ENCODE measurements around the gene BUD31.

Gene BUD31

DNA sequence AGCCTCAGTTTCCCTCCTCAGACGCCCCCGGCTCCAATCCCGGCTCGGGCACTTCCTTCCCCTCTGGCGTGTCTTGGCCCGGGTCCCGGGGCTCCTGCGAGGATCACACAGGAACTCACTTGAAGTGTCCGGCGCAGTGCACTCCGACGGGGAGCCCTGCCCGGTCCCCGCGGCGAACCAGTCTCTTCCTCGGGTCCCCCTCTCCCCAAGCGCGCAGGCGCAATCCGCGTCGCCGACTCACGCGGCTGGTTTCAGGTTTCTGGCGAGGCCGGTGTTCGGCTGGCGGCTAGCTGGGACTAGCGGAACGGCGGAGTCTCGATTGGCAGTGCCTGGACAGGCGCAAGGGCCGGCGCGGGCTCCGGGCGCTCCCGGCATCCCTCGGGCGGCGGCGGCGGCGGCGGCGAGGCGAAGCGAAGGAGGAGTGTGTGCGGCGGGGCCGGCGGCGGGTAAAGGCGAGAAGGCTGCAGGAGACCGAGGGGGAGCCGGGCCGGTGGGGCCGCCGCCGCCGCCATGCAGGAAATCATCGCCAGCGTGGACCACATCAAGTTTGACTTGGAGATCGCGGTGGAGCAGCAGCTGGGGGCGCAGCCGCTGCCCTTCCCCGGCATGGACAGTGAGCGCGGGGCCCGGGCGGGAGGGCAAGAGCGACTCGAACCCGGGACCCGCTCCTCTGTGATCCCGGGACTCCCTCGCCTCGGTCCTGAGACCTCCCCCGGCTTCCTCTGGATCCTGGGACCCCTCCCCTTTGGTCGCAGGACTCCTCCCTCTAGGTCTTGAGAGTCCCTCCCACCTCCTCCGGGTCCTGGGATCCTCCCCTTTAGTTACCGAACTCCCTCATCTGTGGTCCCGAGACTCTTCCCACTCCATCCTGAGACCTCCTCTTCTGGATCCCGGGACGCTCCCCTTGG, 30.1 kb downstream of the BUD31 start, which contains the start of the genes CPSF4 and PTCD1:
TSS of gene CPSF4 (plus strand) at position 371 of the 908 bp plus-strand sequence. CDS start at position 511, 140 bp downstream.
TSS of gene PTCD1 (minus strand) at position 226 of the 908 bp plus-strand sequence. CDS start 3,556 bp downstream, outside the sequence.
- peak; percentile 70 for FAIRE-seq

DNA sequence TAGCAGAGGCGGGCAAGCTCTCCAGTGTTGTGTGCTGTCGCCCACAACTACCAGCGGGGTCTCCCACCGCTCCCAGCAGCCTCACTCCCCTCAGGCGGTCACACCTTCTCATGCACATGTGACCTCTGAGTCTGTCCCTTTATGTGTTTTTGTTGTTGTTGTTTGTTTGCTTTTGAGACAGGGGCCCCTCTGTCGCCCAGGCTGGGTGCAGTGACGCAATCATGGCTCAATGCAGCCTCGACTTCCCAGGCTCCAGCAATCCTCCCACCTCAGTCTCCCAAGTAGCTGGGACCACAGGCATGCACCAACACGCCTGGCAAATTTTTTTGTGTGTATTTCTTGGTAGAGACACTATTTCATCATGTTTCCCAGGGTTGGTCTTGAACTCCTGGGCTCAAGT, 31.4 kb downstream of the BUD31 start:
- FAIRE-seq = no peak

DNA sequence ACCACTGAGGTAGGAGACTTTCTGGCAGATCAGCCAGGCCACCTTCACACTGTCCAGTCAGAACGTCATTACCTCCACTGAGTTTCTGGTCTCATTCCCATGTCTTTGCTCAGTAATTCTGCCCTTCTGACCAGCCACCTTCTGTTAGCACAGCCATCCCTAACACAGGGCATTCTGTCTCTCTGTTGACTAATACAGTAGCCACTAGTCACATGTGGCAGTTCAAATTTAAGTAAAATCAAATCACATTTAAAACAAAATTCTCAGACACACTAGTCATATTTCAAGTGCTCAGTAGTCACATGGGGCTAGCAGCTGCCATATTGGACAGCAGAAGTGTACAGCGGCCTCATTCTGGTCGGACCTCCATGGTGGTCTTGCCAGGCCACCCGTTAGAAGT, 37.3 kb downstream of the BUD31 start:
- FAIRE-seq = no peak

DNA sequence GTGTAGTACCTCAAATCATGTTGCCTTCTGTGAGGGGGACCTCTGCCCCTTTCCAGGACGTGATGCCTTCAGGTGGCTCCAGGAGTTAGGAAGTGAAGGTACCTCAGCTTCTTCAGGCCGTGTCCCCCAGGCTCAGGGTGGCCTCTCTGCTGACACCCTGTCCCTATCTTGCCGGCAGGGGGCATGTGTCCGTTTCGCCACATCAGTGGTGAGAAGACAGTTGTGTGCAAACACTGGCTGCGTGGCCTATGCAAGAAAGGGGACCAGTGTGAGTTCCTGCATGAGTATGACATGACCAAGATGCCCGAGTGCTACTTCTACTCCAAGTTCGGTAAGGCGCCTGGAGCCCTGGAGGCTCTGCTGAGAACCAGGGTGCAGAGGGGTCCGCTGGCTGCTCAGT, 39.2 kb downstream of the BUD31 start:
- FAIRE-seq = no peak

DNA sequence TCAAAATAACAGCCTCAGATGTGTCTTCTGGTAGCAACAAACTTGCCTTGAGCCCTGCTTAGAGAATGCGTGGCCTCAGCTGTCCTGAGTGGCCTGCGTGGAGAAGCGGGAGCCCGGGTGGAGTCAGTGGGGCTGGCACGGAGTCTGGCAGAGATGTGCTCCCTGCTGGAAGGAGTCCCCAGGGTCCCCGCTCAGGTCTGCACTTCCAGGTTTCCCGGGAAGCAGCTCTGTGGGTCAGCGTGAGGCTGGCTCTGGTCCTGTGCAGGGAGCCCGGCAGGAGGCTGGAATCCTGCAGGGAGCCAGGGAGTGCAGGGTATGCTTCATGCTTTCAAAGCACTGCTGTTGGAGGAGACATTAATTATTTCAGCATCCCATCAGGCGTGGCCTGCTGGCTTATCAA, 40.1 kb downstream of the BUD31 start:
- FAIRE-seq = no peak

DNA sequence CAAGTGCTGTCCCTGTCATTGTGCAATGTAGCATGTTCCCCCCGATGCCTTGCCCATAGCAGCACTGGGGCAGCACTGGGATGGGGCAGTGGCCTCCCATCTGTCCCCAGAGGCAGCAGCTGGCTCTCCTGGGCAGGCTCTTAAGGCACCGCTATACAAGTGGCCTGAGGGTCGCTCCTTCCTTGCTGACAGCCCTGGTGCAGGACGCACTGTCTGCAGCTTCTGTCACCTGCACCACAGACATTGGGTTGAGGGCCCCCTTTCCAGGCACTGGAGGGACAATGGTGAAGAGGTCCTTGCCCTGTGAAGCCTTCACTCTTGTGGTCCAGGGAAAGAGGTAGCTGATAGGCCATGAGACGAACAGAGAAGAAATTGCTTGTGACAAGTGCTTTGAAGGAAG, 40.6 kb downstream of the BUD31 start:
- FAIRE-seq = no peak

DNA sequence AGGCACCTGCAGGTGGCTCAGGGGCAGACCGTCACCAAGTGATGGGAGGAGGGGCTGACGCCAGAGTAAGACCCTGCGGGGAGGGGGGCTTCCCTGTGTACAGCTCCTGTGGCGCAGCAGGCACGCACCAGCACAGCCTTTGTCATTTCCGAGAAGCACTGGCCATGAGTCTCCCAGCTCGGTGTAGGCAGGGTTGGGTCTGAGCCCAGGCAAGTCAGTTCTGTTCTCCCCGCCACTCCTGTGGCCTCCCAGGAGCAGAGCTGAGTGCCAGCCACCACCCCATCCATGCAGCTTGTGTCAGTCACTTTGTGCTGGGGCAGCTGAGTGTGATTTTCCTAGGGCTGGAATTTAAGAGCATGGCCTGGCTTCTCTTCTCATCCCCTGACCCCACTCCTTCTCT, 43.2 kb downstream of the BUD31 start:
- FAIRE-seq = no peak

DNA sequence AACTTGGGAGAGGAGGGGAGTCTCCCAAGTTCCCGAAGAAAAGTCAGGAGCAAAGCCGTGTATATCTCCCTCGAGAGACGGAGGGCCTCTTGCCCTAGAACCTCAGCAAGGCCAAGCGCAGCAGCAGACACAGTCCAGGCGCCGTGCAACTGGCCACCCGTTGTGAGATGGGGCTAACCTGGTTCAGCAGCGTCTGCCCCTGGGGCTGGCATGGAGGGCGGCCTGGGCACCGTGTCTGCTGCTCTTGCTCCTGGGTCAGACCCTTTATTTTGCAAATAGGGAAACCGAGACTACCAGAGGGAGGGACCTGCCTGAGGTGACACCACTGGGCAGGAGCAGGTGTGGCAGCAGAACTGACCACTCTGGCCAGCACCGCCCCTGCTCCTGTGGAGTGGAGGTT, 43.8 kb downstream of the BUD31 start:
- FAIRE-seq = no peak

DNA sequence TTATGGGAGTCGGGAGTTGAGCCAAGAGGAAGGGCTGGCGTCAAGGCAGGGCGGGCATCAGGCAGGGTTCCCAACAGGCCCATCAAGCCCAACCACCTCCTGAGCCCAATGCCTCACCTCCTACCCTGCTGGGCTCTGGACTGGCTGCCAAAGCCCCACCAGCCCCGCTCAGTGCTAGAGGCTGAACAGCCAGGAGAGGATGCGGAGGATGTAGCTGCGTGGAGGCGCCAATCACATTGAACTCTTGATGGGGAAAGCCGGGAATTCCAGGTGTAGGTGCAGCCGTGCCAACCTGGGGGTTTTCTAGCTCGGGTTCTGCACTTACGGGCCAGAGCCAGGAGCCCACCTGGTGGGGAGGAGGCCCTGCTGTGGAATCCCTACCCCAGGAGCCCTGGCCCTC, 44.3 kb downstream of the BUD31 start:
- no peak for FAIRE-seq

DNA sequence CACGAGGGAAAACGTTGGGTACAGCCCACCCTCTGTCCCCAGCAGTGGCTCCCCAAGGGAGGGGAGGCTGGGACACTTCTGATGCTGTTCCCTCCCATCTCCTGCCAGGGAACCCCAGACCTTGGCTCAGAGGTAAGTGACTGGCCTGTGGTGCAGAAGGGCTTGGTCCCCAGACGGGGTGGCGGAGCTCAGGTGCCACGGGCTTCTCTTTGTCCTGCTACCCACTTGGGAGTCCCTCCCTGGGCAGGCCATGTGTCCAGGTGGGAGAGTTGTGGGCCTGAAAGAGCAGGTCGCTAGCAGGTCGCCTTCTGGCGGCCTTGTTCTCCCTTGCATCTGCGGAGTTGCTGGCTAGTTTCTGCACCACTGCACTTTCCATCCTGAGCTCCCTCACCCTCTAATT, 47.1 kb downstream of the BUD31 start:
- no peak for FAIRE-seq

DNA sequence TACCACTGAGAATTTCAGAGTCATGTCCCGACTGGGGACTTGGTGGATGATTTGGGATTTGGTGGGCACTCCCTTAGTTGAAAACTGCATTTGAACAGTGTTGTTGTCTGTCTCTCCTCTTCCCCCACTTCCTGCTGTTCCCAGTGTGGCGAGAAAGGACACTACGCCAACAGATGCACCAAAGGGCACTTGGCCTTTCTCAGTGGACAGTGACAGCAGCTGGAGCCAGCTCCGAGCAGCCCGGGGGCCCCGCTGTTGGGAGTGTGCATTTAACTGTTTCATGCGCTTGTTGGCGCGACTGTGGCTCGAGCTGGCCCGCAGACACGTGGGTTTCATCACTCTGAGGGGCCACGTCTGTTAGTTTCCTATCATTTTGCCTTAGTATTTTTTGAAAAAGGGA, 47.5 kb downstream of the BUD31 start:
- FAIRE-seq = no peak

DNA sequence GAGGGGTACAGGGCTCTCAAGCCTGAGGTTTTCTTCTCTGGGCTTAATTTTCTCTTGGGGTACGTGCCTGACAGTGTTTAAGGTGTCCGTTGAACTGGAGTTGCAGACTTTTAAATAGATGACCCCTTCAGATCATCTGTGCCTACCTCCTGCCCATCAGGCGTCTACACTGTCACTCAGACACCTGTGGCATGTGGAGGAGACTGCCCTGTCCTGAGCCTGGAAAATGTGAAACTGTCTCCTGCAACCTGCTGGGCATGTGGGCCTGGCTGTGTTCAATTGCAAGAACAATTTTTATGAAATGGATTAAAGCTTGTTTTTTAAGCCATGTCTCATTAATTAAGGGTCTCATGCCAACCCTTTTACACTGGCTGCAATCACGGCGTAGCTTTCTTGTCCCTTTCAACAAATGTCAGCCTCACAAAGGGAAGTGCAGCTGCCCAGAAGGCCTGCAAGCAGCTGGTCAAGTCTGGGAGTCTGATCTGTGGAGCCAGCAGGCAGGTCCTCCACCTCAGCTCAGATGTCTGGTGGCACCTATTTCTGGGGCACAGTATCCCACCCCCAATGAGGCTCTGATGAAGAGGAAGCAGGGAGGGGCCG, 48.4 kb downstream of the BUD31 start:
- no peak for FAIRE-seq

DNA sequence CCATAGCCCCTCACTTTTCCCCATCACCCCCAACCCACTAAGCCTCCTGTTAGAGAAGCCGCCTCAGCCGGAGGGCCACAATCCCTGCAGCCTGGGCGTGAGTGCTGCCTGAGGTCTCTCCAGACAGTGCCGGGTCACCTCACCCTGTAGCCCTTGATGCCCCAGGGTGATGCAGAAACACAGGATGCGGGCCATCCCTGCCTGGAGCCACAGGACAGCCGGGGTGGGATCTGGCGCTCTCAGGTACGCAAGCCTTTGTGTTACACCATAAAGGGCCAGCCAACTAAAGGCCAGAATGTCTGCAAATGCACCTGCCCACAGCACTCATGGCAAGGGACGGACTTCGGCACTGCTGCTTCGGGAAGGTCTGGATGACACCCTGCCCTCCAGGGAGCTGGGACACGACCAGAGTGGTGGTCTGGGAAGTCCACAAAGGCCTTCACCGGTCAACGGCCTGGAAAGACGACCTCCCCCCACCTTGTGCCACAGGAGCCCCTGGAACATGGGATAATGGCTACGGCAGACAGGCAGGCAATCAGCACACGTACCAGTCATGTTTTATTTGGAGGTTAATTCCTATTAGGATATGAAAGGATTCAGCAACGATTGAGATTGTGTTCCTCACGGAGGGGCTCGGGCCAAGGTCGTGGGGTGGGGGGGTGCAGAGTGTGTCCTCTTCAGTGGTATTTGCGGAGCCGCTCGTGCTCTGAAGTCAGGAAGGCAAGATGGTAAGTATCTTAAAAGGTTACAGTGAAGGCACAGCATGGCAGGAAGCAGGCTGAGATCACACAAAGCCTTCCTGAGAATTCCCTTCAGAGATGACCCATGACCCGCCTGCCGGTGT, 49.1 kb downstream of the BUD31 start:
- FAIRE-seq = no peak

DNA sequence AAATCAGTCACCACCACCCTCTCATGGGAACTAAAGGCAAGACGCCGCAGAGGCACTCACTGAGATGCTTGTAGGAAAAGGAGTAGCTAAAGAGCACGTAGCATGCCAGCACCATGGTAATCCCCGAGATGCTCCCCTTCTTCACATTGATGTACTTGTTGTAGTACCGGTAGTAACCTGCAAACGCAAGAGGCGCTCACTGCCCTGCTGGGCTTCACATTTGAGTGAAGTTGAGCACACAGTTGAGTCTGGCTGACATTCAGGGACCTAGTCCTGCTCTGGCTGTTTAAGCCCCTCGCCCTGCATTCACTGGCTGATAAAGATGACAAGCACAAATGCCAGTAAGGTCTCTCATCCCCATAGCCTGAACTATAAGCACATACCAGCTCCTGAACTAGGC, 50.3 kb downstream of the BUD31 start:
- FAIRE-seq = no peak

DNA sequence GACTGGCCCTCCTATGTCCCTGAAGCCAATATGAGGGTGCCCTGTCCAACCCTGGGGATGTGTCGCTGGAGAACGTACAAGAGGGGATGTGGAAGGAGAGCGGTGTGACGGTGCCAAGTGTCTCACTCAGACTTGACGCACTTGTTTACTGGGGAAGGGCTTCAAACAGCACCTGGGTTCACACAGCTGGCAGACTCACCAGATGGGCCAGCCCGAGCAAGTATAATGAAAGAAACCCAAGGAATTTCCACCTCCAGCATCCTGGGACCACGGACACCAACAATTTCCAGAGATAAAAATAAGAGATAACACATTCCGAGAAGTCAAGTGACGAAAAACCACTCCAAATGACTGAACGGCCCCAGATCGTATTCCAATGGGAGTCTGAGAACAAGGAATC, 51.9 kb downstream of the BUD31 start:
- FAIRE-seq = no peak

DNA sequence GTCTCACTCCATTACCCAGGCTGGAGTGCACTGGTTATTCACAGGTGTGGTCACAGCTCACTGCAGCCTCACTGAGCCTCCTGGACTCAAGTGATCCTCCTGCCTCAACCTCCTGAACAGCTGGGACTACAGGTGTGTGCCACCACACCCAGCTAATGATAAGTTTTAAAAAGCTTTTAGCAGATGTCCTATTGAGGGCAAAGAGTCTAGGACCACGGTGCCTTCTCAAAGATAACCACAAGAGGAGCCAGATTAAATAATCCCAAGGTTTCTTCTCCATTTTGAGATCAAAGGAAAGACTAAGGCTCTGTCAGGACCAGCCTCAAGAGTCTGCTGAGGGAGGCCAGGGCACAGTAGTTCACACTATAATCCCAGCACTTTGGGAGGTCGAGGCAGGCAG, 52.5 kb downstream of the BUD31 start:
- FAIRE-seq = no peak

DNA sequence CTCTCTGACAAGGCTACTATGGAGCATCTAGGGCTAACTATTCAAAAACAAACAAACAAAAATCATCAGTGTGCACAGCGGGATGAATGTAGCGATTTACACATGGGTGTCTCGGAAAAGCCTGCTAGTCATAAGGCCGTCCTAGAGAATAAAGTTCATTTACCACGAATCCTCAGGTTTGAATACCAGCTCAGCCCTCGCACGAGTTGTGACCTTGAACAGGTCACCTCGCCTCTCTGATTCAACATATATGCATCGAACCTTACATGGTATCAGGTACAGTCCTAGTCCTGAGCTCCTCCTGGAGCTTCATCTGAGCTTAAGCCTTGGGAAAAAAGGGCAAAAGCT, 56.6 kb downstream of the BUD31 start:
- FAIRE-seq = no peak

DNA sequence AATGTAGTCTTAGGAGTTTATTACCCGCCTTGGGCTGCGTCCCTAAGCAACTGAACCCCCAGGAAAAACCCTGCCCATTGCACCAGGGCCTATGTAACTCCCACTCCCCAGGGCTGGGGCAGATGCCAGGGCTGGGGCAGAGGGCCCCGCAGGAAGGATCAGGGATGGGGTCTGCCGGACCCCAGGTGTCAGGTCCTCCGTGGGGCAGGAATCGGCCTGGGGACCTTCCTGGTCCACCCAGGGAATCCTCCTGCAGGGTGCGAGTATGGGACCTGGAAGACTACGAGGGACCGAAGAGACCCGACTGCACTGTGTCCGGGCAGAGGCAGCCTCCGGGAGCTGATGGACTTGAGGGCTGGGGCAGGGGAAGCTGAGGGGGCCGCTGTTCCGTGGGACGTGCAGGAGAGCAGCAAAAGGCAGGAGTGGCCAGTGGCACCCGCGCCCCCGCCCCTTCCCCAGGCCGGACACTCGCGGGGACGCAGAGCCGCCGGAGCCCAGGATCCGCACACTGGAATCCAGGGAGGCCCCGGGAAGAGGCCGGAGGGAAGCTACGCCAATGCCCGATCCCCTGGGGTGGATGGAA, 59.7 kb downstream of the BUD31 start:
- FAIRE-seq = no peak

All from A204.1 (cell line).